SK-N-SH (cell line): ENCODE results near the gene SULF2. TPM values are rescaled to one million over a fixed set of nuclear protein-coding genes. Genes with fewer than 3 reads are reported as not detected.

Experiments
- CTCF ChIA-PET: fragments of 300-600, 350-600 bp; formaldehyde crosslinking; extraction: SDS; loops from one replicate; lab custom pipeline; 2021; lab: Yijun Ruan, JAX
- POLR2A ChIA-PET: fragments of 350-600 bp; sonication (Branson Sonifier 250); formaldehyde crosslinking; extraction: SDS; loops from one replicate; lab custom pipeline; 2020; ENCODE audit warnings: antibody characterized with exemption, inconsistent platforms; lab: Yijun Ruan, JAX
- DNase-seq: peaks from one replicate; pipeline ENCODE4 v3.0.0; 2012
- H2AFZ ChIP-seq: fragments of 200-600 bp; sonication (generic); 2 replicates; pipeline ENCODE4 v1.8.1; 2016; ENCODE audit warnings: antibody characterized with exemption, mild to moderate bottlenecking, low read depth
- H3F3A ChIP-seq: fragments of 200-600 bp; sonication (generic); replicated peaks from 2 replicates; pipeline ENCODE3; 2016; ENCODE audit warnings: antibody characterized with exemption, mild to moderate bottlenecking; ENCODE audit not compliant: insufficient read depth
- H3K27ac ChIP-seq, 2 experiments: fragments of 200-500 bp in 1 of 2; fragments of 200-600 bp in 1 of 2; sonication (Bioruptor generic) in 1 of 2; sonication (generic), shearing (Covaris generic) in 1 of 2; 2 replicates each; pipeline versions ENCODE4 v1.5.1 to v1.6.1; 2014 to 2016; ENCODE audit warnings: low read depth in 2 of 2, inconsistent platforms in 1 of 2, low read length in 1 of 2, mild to moderate bottlenecking in 1 of 2, mixed read lengths in 1 of 2
- H3K27me3 ChIP-seq: fragments of 200-600 bp; sonication (generic), shearing (Covaris generic); 2 replicates; pipeline ENCODE4 v1.6.1; 2016; ENCODE audit warnings: mixed run types; ENCODE audit not compliant: insufficient read depth
- H3K36me3 ChIP-seq, 2 experiments: fragments of 200-500 bp in 1 of 2; fragments of 200-600 bp in 1 of 2; sonication (Bioruptor generic) in 1 of 2; sonication (generic) in 1 of 2; replicated peaks in 1 of 2; 2 replicates each; pipeline versions ENCODE3 to v1.5.1; 2014 to 2016; ENCODE audit warnings: low read length in 1 of 2, mild to moderate bottlenecking in 1 of 2; ENCODE audit not compliant: insufficient read depth in 2 of 2, control insufficient read depth in 1 of 2
- H3K4me1 ChIP-seq, 2 experiments: fragments of 200-500 bp in 1 of 2; fragments of 200-600 bp in 1 of 2; sonication (Bioruptor generic) in 1 of 2; sonication (generic), shearing (Covaris generic) in 1 of 2; 2 replicates each; pipeline versions ENCODE4 v1.5.1 to v1.6.1; 2014 to 2016; ENCODE audit warnings: low read depth in 1 of 2, low read length in 1 of 2, mixed run types in 1 of 2; ENCODE audit not compliant: insufficient read depth in 2 of 2, control insufficient read depth in 1 of 2
- H3K4me2 ChIP-seq: fragments of 200-600 bp; sonication (generic), shearing (Covaris generic); 2 replicates; pipeline ENCODE4 v1.6.1; 2017; ENCODE audit warnings: mixed run types
- H3K4me3 ChIP-seq, 2 experiments: fragments of 200-500 bp in 1 of 2; fragments of 200-600 bp in 1 of 2; sonication (Bioruptor generic) in 1 of 2; sonication (generic), shearing (Covaris generic) in 1 of 2; 2 replicates each; pipeline versions ENCODE4 v1.5.1 to v1.8.1; 2014 to 2016; ENCODE audit warnings: low read depth in 2 of 2, inconsistent platforms in 1 of 2, low read length in 1 of 2, mild to moderate bottlenecking in 1 of 2, mixed read lengths in 1 of 2, moderate library complexity in 1 of 2
- H3K79me2 ChIP-seq: fragments of 200-600 bp; sonication (generic); 2 replicates; pipeline ENCODE4 v1.8.1; 2017; ENCODE audit warnings: mild to moderate bottlenecking; ENCODE audit not compliant: insufficient read depth
- H3K9ac ChIP-seq: fragments of 200-600 bp; sonication (generic); 2 replicates; pipeline ENCODE4 v1.6.1; 2017; ENCODE audit warnings: mixed run types
- H3K9me2 ChIP-seq: fragments of 200-600 bp; sonication (generic); 2 replicates; pipeline ENCODE4 v1.6.1; 2017; ENCODE audit warnings: mixed run types
- H3K9me3 ChIP-seq: fragments of 200-600 bp; sonication (generic); 2 replicates; pipeline ENCODE4 v1.6.1; 2017; ENCODE audit warnings: mixed run types, mild to moderate bottlenecking, moderate library complexity
- H4K20me1 ChIP-seq: fragments of 200-600 bp; sonication (generic); 2 replicates; pipeline ENCODE4 v1.6.1; 2017; ENCODE audit warnings: mild to moderate bottlenecking, mixed run types; ENCODE audit not compliant: insufficient read depth
- TCF12 ChIP-seq: IDR thresholded peaks from 2 replicates; pipeline ENCODE4 v1.4.0; 2012
- TEAD4 ChIP-seq: IDR thresholded peaks from 2 replicates; pipeline ENCODE4 v1.4.0; 2012; ENCODE audit warnings: mild to moderate bottlenecking, borderline replicate concordance; ENCODE audit not compliant: insufficient read depth
- WGBS: methylation state at CpG from one replicate; pipeline ENCODE4 v1.1.6; 2017; ENCODE audit warnings: low lambda C conversion rate; 5-methylcytosine and 5-hydroxymethylcytosine counted together
- polyA plus RNA-seq, 3 experiments: library from polyadenylated mRNA; depleted of rRNA; stranded (reverse); fragments of >200 nt; gene quantifications; 2 replicates each; pipeline ENCODE4 v1.2.3, GENCODE V29; 2012
- TF ChIP-seq, protein P1 (sequence below): IDR thresholded peaks from 2 replicates; pipeline ENCODE4 v1.6.1; 2012; ENCODE audit warnings: mild to moderate bottlenecking, low read depth, low read length, moderate library complexity
- TF ChIP-seq, protein P2 (sequence below): IDR thresholded peaks from 2 replicates; pipeline ENCODE4; 2012

Gene SULF2
- polyA plus RNA-seq, 1 of the 3 experiments (the other 2 are of a cell fraction), result 20.2 TPM

DNA sequence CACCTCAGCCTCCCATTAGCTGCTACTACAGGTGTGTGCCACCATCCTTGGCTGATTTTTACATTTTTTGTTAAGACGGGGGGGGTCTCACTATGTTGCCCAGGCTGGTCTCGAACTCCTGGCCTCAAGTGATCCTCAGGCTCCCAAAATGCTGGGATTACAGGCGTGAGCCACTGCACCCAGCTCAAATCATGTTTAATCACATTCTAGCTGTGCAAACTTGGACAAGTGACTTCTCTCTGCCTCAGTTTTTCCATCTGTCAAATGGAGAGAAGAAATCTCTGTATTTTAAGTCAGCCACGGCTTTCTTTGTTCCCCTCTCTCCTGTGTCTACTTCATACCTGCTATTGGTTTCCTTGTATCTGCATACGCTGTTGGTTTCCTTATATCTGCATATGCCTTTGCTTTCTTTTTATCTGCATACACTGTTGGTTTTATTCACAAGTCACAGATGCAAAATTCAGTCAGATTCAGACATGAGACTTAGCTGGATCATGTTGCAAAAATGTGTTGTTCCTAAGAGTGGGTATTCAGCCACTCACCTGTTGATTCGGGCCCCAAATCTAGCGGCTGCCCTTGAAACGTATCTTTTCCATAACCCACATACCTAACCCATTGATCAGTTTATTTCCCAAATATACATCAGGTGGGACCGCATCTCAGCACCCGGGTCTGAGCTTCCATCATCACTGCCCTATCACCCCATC is 30.2 kb downstream of the SULF2 start:
- Histone ChIP-seq H3K27ac (no peak overlapping the region), H3K9ac (no peak overlapping the region), H3K9me3 (no peaks in the 10 kb centered on the region), H4K20me1 (no peaks in the 10 kb centered on the region), H3K4me1 (peaks cover 0 to 9% of the 10 kb centered on the region in 2 experiments; a peak in 1 of 4 replicates), H3K9me2 (no peaks in the 10 kb centered on the region), H3F3A (no peaks in the 10 kb centered on the region), H3K4me2 (no peak overlapping the region), H3K36me3 (peaks cover 0 to 4% of the 10 kb centered on the region in 2 experiments)
- DNase-seq, result no peak
- POLR2A ChIA-PET, result no interaction called here
- 82% methylated on average over 10 of the region's 10 CpGs for WGBS
- no peak for TF ChIP-seq TCF12
- TF ChIP-seq, protein P1, sequence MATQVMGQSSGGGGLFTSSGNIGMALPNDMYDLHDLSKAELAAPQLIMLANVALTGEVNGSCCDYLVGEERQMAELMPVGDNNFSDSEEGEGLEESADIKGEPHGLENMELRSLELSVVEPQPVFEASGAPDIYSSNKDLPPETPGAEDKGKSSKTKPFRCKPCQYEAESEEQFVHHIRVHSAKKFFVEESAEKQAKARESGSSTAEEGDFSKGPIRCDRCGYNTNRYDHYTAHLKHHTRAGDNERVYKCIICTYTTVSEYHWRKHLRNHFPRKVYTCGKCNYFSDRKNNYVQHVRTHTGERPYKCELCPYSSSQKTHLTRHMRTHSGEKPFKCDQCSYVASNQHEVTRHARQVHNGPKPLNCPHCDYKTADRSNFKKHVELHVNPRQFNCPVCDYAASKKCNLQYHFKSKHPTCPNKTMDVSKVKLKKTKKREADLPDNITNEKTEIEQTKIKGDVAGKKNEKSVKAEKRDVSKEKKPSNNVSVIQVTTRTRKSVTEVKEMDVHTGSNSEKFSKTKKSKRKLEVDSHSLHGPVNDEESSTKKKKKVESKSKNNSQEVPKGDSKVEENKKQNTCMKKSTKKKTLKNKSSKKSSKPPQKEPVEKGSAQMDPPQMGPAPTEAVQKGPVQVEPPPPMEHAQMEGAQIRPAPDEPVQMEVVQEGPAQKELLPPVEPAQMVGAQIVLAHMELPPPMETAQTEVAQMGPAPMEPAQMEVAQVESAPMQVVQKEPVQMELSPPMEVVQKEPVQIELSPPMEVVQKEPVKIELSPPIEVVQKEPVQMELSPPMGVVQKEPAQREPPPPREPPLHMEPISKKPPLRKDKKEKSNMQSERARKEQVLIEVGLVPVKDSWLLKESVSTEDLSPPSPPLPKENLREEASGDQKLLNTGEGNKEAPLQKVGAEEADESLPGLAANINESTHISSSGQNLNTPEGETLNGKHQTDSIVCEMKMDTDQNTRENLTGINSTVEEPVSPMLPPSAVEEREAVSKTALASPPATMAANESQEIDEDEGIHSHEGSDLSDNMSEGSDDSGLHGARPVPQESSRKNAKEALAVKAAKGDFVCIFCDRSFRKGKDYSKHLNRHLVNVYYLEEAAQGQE, result no peak
- TF ChIP-seq, protein P2, sequence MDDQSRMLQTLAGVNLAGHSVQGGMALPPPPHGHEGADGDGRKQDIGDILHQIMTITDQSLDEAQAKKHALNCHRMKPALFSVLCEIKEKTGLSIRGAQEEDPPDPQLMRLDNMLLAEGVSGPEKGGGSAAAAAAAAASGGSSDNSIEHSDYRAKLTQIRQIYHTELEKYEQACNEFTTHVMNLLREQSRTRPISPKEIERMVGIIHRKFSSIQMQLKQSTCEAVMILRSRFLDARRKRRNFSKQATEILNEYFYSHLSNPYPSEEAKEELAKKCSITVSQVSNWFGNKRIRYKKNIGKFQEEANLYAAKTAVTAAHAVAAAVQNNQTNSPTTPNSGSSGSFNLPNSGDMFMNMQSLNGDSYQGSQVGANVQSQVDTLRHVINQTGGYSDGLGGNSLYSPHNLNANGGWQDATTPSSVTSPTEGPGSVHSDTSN, result no peak
- TF ChIP-seq, all 33 proteins: peak for 0
- Histone ChIP-seq H3K4me3 (no peak overlapping the region), H3K27me3 (no peaks in the 10 kb centered on the region), H2AFZ (no peak overlapping the region), H3K79me2 (no peaks in the 10 kb centered on the region)
- CTCF ChIA-PET, result interaction anchor here (0.7 to 1.5 kb wide), 4 partner anchors 30 to 866 kb away, joined by 3 to 5 read pairs (median 4); no protein-coding TSS in a partner anchor

DNA sequence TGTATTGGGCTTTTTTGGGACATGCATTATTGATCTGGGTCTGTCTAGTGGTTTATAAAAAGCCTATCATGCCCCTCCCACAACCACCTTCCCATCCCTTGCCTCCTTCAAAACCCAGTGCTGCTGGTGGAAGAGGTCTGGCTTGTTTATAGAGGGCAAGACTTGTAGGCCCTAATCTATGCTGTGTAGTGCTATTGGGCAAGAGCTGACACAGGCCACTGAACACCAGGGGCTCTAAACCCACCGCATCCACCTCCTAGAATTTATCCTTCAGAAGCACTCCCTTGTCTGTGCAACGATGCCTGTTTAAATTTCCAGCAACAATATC is 30.9 kb downstream of the SULF2 start:
- Histone ChIP-seq H3K27ac (no peak overlapping the region), H3K27me3 (no peaks in the 10 kb centered on the region), H3K36me3 (peaks cover 0 to 4% of the 10 kb centered on the region in 2 experiments), H3K9ac (no peak overlapping the region), H4K20me1 (no peaks in the 10 kb centered on the region), H3K4me2 (no peak overlapping the region), H3F3A (no peaks in the 10 kb centered on the region), H3K79me2 (no peaks in the 10 kb centered on the region), H3K4me3 (no peak overlapping the region), H3K4me1 (peaks cover 0 to 12% of the 10 kb centered on the region in 2 experiments; a peak in 1 of 4 replicates), H2AFZ (no peak overlapping the region), H3K9me2 (no peaks in the 10 kb centered on the region), H3K9me3 (no peaks in the 10 kb centered on the region)
- DNase-seq, result no peak
- no peak for TF ChIP-seq TEAD4
- ChIA-PET POLR2A (no interaction called here), CTCF (interaction anchor here (1.0 to 1.5 kb wide), 3 partner anchors 24 to 866 kb away, joined by 3 to 5 read pairs (median 3); no protein-coding TSS in a partner anchor)
- WGBS, result 87% methylated on average over 2 of the region's 2 CpGs
